HG02571 (cell line): ENCODE measurements around the gene THRB.
A peak's percentile ranks its signal among the peaks of the same experiment; 100 is the strongest.

Experiments used
- ATAC-seq: cut with Tn5 transposase; IDR thresholded peaks from one replicate; pipeline ENCODE4 v1.9.1; 2021; ENCODE audit warnings: mild to moderate bottlenecking, moderate library complexity; ENCODE audit not compliant: unreplicated experiment

The THRB gene

DNA sequence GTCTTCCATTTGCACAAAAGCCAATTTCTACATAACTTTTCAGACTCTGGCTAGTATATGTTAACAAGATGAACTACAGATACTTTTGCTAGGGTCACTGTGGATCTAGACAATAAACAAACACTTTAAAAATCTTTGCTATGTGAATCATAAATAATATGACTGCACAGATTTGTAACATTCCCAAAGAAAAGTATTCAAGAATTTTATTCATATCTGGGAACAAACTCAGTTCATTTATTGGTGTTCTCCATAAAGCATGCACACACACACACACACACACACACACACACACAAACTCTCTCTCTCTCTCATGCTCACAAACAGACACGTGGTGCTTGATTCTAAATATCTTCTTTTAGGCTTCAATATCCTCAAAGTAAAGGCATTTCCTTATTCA is 18.8 kb upstream of the THRB start:
- no peak for ATAC-seq

- no peak for ATAC-seq
Measured at GRCh38 chr3:24512564-24513197, 18.0 kb upstream of the THRB start.

DNA sequence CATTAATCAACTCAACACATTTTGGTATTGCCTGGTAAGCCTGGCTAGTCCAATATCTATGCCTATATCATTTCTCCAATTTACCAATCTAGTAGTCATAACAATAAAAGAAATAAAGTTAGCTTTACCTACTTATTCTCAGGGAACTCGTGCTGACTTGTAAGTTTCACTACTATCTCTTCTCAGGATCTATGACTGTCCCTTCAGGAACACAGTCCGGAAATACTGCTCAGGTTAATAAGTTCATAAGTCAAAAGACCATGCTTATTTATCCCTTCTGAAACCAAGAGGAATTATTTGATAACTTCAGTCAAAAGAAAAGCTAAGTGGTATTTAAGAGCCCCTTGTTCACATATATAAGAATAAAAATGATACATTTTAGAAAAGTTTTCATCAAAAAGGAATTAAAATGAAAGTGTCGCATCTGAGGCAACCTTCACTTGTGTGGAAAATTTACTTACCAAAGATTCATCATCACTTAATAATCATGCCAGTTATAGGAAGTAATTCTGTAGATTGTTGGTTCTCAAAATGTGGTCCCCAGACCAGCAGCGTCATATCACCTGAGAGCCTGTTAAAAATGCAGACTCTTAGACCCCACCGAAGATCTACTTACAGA is 15.5 kb upstream of the THRB start:
- ATAC-seq, result no peak

DNA sequence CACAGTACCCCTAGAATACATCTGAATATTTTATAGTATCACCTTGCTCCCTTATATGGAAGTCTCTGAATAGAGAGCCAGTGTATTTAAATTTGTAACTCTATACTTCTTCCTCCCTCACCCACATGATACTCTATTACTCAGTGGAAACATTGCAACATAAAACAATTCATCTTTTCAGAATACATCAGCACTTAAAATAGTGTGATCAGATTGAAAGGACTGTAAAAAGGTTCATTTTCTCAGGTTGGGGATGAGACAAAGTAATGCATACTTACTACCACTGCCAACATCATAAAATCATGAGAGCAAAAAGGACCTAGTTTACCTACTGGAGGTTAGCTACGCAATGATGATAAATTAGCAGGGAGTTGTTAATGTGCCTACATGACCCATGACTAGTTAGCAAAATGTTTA is 13.8 kb upstream of the THRB start:
- ATAC-seq, result no peak

DNA sequence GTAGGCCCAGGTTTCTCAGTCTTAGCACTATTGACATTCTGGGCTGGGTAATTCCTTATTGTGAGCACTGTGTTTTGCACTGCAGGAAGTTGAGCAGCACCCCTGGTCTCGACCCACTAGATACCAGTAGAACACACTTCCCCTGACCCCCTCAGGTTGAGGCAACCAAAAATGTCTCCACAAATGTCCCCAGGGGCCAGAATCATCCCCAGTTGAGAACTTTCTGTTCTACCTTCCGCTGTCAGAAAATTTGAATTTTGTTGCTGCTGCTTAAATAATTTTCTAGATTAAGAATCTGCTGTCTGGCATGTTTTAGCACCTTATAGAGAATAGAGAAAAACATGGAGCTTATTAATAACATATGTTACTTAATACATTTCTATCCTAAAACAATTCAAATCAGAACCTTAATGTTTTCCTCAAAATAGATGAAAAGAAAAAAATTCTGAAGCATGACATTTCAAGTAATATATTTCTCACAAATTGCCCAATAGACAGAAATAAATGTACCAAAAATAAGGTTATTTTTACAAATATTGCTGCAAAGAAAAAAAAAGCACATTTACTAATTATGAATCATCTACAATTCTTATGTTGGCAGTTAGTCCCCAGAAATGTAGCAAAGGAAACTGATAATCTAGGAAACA is 13.2 kb upstream of the THRB start:
- no peak for ATAC-seq

DNA sequence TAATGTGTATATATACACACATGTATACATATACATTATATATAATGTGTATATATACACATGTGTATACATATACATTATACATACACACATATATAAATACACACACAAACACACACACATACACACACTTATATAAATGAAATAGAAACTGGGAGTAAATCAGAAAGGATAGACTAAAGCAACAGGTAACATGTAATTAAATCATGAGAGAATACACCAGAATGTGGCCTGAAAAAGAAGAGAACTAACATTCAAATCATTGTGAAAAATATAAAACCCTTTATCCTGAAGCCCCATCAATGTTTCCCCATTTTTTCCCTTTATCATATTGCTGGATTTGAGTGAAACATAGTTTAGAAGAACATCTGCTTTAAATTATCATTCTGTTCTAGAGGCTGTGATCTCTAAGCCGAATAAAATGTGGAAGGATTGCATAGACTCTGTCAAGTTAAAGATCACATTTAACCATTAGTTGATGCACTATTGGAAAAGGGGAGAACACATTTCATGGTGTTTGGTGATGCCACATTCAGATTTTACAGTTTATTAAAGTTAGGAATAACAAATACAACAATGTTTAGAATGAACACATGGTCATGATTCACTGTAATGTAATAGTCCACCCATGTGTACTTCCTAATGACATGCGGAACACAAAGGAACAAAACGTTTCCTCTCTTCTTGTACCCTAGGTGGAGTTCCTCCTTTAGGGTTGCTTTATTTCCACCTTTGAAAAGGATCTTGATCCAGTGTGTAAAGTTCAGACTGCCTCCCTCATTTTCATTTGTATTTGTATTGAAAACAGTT is 12.5 kb upstream of the THRB start:
- no peak for ATAC-seq

GRCh38 chr3:24505691-24506550 is 11.3 kb upstream of the THRB start:
- no peak for ATAC-seq

- ATAC-seq, result no peak
Measured at GRCh38 chr3:24504772-24505171, 10.1 kb upstream of the THRB start.

GRCh38 chr3:24503616-24504113 is 9.0 kb upstream of the THRB start:
- peak; percentile 78 for ATAC-seq

DNA sequence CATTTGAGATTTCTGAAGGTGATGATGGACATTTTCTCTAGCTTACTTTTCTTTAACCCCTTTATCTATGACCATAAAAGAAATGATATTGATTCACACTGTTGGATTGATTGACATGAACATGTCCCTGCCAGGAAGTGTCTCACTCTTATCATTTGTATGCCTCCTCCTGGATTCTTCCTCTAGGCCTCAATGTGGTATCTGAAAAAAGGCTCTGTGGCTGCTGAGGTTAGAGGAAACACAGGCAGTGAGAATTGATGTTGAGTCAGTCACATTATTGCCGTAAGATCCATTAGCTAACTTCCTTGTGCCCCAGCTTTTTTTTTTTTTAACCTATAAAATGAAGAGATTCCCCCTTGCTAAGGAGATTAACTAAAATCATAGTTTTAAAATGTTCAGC is 8.0 kb upstream of the THRB start:
- no peak for ATAC-seq

DNA sequence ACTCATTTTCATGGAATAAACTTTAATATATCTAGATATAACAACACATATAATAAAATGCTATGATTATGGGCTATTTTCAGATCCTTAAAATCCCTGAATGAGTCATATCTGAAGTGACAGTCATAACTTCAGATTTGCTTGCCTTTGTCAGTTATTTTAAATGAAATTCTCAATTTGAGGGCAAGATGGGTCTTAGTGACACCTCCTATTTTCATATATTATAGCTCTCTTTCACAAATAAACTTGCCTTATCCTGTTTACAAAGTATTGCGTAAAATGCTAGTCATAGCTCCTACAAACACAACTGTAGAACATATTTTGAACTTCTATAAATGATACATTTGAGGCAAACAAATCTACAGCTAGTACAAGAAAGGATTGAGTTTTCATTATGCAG is 6.2 kb upstream of the THRB start:
- no peak for ATAC-seq

- ATAC-seq, result no peak
Measured at GRCh38 chr3:24499991-24500390, 5.3 kb upstream of the THRB start.

DNA sequence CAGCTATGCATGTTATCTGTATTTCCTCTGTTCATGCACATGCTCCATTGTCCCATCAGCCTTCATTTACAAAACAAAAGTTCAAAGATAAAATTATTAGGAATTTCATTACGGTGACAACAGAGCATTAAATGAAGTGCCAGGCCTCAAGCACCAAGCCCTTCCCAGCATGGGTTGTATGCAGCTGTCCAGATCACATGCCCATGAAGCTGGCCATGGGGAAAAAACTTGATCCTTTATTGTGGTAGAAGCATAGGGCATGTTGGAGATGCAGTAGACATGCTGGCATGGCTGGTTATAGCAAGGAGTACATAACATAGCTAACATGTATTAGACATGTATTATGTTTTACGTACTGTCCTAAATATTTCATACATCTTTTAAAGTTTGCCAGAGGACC is 4.1 kb upstream of the THRB start:
- no peak for ATAC-seq

DNA sequence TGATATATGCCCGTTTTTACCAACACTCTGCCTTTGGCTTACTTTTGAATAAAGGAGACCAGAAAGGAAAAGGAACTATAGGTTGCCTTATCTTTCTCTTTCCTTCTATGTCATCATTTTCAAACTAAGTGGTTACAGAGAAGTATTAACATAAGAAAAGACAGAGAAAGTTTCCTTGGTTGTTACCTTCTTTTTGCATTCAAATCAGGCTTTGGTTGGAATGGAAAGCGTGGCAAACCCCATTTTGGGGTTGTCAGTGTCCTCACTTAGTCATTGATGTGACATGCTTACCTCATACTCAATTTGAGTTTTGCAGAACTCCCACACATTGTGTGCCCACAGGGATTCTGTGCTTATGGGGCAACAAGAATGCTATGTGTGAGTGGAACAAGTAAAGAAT is 3.7 kb upstream of the THRB start:
- no peak for ATAC-seq

DNA sequence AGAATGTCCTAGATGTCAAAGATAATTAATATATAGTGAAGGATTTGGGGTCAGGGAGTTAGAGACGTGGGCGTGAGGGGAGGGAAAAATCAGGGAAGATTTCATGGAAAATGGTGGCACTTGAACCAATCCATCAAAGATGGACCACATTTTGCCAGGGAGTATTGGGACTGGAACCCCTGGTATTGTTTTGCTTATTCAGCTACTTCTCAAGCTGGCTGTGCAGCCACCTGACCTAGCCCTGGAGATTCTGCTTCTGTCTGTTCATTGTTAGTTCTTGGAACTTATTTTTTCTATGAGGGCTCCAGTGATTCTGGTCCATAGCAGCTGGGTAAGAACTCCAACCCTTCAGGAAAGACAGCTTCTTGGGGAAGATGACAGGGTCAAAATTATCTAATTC is 3.3 kb upstream of the THRB start:
- ATAC-seq, result no peak

- ATAC-seq, result no peak
Measured at GRCh38 chr3:24496529-24497482, 2.2 kb upstream of the THRB start.

DNA sequence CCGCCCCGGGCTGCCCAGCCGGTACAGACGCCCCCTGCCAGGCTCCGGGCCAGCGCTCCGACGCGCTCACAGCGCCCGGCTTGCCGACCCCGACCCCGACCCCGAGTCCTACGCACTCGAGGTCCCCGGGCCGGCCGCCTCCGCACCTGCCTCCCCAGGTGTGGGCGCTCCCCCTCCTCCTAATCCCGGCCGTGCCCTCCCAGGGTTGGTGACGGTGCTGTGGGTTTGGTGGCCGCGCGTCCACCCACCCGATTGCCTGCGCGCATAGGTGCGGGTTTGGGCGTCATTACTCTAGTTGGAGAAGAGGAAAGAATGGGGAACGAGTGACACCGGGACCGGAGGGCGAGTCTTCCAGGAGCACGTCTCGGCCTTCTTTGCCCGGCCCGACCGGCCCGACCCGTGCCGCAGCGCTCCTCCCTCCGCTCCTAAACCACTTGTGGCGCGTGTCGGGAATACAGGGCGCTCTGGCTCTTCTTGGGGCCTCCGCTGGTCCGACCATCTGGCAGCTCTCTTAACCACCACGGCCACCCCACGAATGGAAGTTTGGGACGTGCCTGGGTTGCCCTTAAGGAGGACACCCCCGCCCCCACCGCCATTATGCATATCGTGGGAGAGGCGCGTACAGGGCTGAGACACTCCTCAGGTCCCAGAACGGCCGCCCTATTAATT is 810 bp upstream of the THRB start:
- ATAC-seq, result no peak

DNA sequence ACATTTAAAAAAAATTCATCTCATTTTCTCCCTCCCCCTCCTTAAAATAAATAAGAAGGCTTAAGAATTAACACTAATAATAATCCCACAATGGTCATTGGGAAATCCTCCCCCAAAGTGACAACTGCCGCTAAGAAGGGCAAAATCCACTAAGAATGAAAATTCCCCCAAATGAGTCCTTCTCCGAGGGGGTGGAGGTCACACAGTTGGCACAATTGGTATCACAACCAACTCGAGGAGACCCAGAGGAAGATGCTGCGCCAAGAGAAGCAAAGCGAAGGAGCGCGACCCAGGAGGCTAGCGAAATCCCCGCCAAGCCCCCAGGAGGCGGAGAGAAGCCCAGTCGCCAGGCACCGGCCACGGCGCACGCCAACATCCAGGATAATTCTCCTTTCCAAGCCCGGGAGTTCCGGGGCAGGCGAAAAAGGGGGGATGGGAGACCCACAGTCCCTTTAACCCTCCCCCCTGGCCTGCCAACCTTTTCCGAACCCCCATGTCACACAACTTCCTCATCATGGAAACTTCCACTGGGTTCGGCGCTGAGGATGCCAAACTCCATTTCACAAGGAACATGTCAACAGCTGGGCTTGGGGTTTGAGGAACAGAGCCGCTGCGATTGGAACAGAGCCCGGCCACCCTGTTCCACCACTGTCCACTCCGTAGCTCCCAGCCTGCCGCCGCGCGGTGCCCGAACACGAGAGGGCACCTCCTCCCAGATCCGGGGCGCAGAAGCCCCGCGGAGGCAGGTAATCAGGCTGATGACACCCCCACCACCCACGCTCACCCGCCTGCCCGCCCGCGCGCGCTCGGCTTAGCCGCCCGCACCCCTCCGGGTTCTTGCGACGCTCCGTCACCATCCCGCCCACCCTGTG is 668 bp downstream of the THRB start:
- no peak for ATAC-seq
